Fibroblast of mammary gland (primary cell): ENCODE results near the gene CPN1.
A peak's percentile ranks its signal among the peaks of the same experiment; 100 is the strongest.
"Not testable (repeated sequence)": the region's sequence is repeated elsewhere in the genome, so short reads cannot be mapped to it uniquely, and the experiment has no call there.

Experiments
- DNase-seq: peaks from one replicate; pipeline ENCODE4 v3.0.0-alpha.2; 2010; ENCODE audit warnings: low read depth
- H3K4me3 ChIP-seq: 2 replicates; pipeline ENCODE4 v1.5.1; 2011; ENCODE audit warnings: low read depth, mild to moderate bottlenecking, low read length, moderate library complexity; ENCODE audit not compliant: control insufficient read depth
- TF ChIP-seq, protein P1 (sequence below): conservative IDR thresholded peaks from 2 replicates; pipeline ENCODE4 v1.5.1; 2011; ENCODE audit warnings: low read depth, low read length, inconsistent platforms; ENCODE audit not compliant: control insufficient read depth, insufficient read depth

CPN1 gene

GRCh38 chr10:100083623-100084022 lies 2.0 kb upstream of the CPN1 start:
- no peak overlapping the region for H3K4me3 ChIP-seq
- TF ChIP-seq, protein P1, sequence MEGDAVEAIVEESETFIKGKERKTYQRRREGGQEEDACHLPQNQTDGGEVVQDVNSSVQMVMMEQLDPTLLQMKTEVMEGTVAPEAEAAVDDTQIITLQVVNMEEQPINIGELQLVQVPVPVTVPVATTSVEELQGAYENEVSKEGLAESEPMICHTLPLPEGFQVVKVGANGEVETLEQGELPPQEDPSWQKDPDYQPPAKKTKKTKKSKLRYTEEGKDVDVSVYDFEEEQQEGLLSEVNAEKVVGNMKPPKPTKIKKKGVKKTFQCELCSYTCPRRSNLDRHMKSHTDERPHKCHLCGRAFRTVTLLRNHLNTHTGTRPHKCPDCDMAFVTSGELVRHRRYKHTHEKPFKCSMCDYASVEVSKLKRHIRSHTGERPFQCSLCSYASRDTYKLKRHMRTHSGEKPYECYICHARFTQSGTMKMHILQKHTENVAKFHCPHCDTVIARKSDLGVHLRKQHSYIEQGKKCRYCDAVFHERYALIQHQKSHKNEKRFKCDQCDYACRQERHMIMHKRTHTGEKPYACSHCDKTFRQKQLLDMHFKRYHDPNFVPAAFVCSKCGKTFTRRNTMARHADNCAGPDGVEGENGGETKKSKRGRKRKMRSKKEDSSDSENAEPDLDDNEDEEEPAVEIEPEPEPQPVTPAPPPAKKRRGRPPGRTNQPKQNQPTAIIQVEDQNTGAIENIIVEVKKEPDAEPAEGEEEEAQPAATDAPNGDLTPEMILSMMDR: no peak
- no peak for DNase-seq

- peak; percentile 34 for DNase-seq
- H3K4me3 ChIP-seq: not testable (repeated sequence)
Measured at GRCh38 chr10:100082276-100082675, 607 bp upstream of the CPN1 start.

- DNase-seq: no peak
- H3K4me3 ChIP-seq: no peak overlapping the region
- TF ChIP-seq, protein P1: no peak
Measured at GRCh38 chr10:100076750-100077149, 4.9 kb downstream of the CPN1 start.

DNA sequence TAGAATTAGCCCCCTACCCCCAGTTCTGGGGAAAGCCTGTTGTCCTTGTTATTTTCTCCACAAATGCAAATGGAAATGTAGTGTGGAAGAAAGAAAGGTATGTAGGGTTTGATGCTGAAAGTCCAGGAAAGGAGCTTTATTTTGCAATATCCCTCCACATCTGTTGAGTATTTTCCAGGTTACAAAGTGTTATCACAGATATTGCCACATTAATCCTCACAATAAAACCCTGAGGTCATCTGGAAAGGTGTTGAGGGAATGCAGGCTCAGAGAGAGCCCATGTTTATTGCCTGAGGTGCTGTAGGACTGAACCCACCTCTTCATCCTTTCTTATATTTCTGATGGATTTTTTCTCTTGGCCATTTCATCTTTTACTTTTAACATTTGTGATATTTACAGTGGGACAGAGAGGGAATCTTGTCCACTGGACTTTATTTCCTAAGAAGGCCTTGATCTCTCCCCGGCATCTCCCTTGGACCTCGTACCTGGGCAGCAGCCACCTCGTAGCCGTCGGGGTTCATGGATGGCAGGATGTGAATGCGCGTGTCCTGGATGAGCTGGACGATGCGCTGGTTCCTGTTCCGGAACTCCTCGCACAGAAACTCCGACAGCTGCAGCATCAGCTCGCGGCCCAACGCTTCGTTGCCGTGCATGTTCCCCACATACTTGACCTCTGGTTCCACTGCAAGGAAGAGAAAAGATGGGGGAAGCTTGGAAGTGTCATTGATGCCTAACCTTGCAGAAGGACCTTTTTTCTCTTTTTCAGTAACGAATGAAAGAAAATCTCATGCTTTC lies 6.0 kb downstream of the CPN1 start:
- no peak overlapping the region for H3K4me3 ChIP-seq
- TF ChIP-seq, protein P1: no peak
- no peak for DNase-seq

DNA sequence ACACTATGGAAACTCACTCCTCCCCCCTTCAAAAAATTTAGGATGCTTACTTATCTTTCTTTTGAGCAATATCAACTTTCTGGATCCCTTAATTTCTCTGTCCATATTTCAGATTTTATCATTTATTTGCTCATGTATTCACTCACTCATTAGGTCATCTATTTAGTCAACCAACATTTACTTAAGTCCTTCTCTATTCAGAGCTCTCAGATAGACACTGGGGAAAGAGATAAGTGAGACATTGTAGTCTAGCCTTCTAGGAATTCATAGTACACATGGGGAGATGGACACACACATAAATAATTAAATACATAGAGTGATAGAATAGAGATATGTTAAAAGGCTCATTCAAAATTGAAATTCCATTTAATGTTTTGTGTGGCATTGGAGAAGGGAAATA lies 9.2 kb downstream of the CPN1 start:
- DNase-seq: no peak
- TF ChIP-seq, protein P1: no peak
- no peak overlapping the region for H3K4me3 ChIP-seq

DNA sequence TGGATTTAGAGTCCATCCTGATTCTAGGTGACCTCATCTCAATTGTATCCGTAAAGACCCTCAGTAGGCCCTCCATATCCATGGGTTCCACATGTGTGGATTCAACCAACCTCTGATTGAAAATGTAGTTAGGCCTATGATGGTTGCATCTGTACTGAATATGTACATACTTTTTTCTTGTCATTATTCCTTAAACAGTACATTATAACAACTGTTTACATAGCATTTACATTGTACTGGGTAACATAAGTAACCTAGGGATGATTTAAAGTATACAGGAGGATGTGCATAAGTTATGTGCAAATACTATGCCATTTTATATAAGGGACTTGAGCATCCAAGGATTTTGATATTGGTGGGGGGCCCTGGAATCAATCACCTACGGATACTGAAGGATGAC lies 10.1 kb downstream of the CPN1 start:
- H3K4me3 ChIP-seq: no peak overlapping the region
- no peak for DNase-seq
- TF ChIP-seq, protein P1: no peak

GRCh38 chr10:100067466-100067865 lies 14.2 kb downstream of the CPN1 start:
- TF ChIP-seq, protein P1: no peak
- no peak overlapping the region for H3K4me3 ChIP-seq
- DNase-seq: no peak
